HG03135 (cell line): ENCODE data around the gene FGFR1OP2.

ENCODE experiments used
- ATAC-seq: cut with Tn5 transposase; IDR thresholded peaks from one replicate; pipeline ENCODE4 v1.9.1; 2021; ENCODE audit warnings: mild to moderate bottlenecking, moderate library complexity; ENCODE audit not compliant: unreplicated experiment

Gene FGFR1OP2

DNA sequence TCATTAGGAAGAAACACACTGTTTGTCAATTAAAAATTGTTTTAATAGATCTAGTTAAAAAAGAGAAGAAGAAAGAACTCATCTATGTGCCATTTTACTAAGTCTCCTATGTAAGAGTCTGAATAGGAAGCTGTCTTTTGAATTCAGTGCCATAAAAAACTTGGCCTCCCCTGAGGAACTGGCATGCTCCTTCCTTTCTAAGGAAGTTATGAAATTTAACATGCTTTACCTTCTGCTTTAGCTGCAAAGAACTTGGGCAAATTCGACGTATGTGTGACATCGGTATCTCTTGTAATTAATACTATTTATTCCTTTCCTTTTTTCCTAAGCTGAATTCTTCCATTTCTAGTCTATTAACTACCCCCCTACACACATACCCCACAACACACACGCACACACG is 63.4 kb downstream of the FGFR1OP2 start:
- no peak for ATAC-seq

- ATAC-seq, result no peak
Observed at GRCh38 chr12:27002141-27002540, 63.9 kb downstream of the FGFR1OP2 start.

GRCh38 chr12:27003421-27004381 is 65.4 kb downstream of the FGFR1OP2 start:
- no peak for ATAC-seq

DNA sequence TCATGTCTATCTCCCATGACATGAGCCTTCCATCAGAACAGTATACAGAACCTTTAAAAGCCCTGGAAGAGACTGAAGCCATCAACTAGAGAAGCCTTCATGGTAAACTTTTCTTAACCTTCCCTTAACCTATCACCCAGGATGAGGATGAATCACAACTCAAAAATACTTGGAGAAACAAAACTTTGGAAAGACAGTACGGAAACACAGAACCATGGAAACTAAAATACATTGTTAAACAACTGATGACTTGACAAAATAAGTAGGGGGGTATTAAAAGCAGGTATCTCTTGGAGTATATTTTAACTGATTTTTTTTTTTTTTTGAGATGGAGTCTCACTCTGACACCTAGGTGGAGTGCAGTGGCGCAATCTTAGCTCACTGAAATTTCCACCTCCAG is 67.2 kb downstream of the FGFR1OP2 start:
- no peak for ATAC-seq

- ATAC-seq, result no peak
Observed at GRCh38 chr12:27006797-27007467, 68.7 kb downstream of the FGFR1OP2 start.

DNA sequence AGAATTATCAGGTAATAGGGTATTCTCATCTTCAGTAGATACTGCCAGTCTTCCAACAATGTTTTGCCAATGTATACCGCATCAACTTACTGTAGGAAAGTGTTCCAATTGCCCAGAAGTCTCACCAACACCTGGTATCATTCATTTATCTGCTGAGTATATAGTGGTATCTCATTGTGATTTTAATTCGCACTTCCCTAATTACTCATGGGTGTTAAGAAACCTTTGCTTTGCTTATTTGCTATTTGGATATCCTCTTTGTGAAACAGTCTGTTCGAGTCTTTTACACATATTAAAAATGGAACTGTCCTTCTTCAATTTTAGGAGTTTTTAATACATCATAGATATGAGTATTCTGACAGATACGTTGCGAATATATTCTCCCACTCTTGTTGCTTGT is 69.8 kb downstream of the FGFR1OP2 start:
- no peak for ATAC-seq

GRCh38 chr12:27009881-27010301 is 71.6 kb downstream of the FGFR1OP2 start:
- no peak for ATAC-seq

GRCh38 chr12:27012239-27012981 is 74.1 kb downstream of the FGFR1OP2 start:
- no peak for ATAC-seq

GRCh38 chr12:27012982-27013255 is 74.6 kb downstream of the FGFR1OP2 start:
- ATAC-seq, result no peak

DNA sequence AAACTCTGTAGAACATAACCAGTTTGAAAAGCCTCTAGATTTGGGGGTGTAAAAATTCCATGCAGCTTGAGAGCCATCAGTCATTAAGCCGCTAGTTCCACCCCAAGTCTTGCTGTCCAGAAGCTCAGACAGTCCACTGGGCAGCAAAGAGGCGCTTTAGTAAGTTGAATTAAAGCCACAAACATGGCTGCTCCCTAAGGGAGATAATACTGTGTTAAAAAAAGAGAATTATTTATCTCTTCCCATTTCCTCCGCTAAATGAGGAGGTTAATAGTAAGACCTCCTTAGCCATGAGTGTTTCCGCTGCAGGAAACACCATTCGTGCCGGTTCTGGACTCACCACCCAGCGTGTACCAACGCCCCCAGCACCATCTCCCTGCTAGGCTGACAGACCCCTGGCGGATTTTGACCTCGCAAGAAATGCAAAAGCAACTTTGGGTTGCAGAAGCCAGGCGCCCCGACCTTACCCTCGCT is 75.4 kb downstream of the FGFR1OP2 start:
- ATAC-seq, result peak; percentile 20

DNA sequence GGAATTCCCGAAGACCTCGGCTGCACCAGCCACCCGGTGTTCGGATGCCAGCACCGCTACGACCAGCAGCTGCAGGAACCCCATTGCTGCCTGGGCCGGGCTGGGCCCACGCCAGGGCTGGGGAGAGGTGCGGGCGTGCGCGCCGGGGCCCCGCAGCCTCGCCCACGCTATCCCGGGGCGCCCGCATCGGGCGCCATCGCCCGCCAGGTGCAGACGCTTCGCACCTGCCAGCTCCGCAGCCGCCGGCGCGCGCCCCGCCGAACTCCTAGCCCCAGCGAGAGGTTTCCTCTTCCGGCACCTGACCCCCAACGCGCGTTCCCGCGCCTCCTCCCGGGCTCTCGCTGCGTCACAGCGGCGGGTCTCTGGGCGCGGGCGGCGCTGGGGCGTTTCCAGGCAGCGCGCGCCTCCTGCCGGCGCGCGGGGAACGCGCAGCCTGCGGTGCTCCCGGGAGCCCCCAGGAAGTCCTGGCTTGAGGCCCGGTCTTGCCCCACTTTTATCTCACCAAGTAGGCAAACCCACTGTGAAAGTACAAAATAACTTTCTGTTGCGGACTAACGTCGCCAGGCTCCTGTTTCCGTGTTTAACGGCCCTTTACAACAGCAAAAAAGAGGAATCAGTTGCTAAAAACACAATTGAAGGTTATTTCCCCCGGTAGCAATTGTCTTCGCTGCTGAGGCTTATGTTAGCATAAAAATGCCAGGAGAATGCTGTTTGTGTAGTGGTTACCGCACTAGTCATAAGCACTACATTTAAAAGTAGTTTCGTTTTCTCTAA is 76.0 kb downstream of the FGFR1OP2 start, which contains the start of gene TM7SF3:
TM7SF3 (minus strand) TSS at position 300 of the 774 bp plus-strand sequence; CDS start at position 84, 216 bp downstream.
- ATAC-seq, result peak; percentile 84

DNA sequence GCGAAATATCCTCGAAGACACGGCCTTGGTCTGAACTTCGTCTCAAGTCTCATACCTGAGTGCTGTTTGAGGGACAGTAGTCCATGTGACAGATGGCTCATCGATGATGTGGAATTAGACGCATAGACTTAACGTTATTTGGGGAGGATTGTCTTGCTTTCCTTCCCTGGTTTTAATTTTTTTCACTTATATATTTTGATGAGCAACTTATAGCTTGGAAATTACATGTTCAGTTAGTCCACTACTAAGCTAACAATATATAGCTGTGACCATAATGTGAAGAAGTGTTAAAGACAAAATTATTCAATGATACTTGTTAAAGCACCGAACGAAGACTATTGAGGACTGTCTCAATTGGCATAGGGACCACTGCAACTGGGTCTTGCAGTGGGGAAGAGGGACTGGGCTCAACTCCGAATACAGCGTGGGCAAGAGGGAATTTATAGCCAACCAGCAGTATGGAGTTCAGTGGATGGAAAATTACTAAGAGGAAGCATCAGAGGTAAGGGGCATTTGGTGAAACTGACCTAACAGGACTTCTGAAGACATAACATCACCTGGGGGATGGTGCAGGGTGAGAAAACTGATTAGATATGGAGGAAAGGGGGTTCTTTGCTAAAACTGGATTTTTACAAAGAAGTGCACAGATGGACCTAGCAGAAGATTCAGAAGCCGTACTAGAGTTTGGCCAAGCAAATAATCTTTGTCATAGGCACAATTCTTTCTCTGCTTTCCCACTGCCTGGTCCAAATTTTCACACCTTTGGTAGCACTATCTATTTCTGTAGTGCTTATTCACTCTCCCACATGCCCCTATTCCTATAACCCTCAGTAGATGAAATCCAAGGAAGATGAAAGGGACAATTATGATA is 76.8 kb downstream of the FGFR1OP2 start:
- ATAC-seq, result no peak

DNA sequence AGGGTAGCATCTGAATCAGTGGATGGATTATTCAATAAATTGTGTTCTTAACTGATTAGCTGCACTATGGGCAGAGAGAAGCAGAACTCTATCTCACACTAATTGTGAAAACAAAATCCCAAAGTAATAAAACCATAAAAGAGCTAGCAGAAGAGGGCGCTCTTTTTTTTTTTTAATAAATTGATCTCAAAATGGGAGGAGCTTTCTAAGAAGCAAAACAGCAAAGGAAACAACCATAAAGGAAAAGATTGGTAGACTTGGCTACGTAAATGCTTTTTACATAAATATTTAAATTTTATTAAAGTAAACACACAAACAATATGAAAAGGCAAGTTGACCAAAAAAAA is 77.4 kb downstream of the FGFR1OP2 start:
- no peak for ATAC-seq
